SH-SY5Y (cell line): ENCODE data around the gene EID3.

ENCODE experiments used
- GATA2 ChIP-seq: IDR thresholded peaks from 2 replicates; pipeline ENCODE4 v1.6.1; 2011; ENCODE audit warnings: mild to moderate bottlenecking, low read depth, low read length
- GATA3 ChIP-seq: IDR thresholded peaks from 2 replicates; pipeline ENCODE4 v1.6.1; 2011; ENCODE audit warnings: low read depth, mild to moderate bottlenecking, low read length, moderate library complexity

The EID3 gene

GRCh38 chr12:104299842-104300481 lies 3.6 kb upstream of the EID3 start:
- TF ChIP-seq GATA3 (no peak), GATA2 (no peak)

GRCh38 chr12:104304261-104305009 lies 896 bp downstream of the EID3 start:
- TF ChIP-seq GATA2 (no peak), GATA3 (no peak)

- TF ChIP-seq GATA2 (no peak), GATA3 (no peak)
Observed at GRCh38 chr12:104305349-104305748, 1.8 kb downstream of the EID3 start.

GRCh38 chr12:104306376-104306775 lies 2.8 kb downstream of the EID3 start:
- no peak for TF ChIP-seq GATA3
- no peak for TF ChIP-seq GATA2

- no peak for TF ChIP-seq GATA3
- TF ChIP-seq GATA2: no peak
Observed at GRCh38 chr12:104306943-104307654, 3.6 kb downstream of the EID3 start.

- TF ChIP-seq GATA2 (no peak), GATA3 (no peak)
Observed at GRCh38 chr12:104307655-104308000, 4.1 kb downstream of the EID3 start.

GRCh38 chr12:104309446-104309993 lies 6.0 kb downstream of the EID3 start:
- TF ChIP-seq GATA2 (no peak), GATA3 (no peak)

- TF ChIP-seq GATA3 (no peak), GATA2 (no peak)
Observed at GRCh38 chr12:104310751-104311633, 7.5 kb downstream of the EID3 start.

GRCh38 chr12:104312202-104312601 lies 8.7 kb downstream of the EID3 start:
- no peak for TF ChIP-seq GATA2
- no peak for TF ChIP-seq GATA3

- TF ChIP-seq GATA3 (no peak), GATA2 (no peak)
Observed at GRCh38 chr12:104312654-104313053, 9.1 kb downstream of the EID3 start.

- no peak for TF ChIP-seq GATA3
- TF ChIP-seq GATA2: no peak
Observed at GRCh38 chr12:104313568-104314241, 10.2 kb downstream of the EID3 start.

- TF ChIP-seq GATA2 (no peak), GATA3 (no peak)
Observed at GRCh38 chr12:104314242-104314614, 10.7 kb downstream of the EID3 start.
